GM21576 (cell line): ENCODE measurements around the gene GPX1.
A peak's percentile ranks its signal among the peaks of the same experiment; 100 is the strongest.
"Not testable (repeated sequence)": the region's sequence is repeated elsewhere in the genome, so short reads cannot be mapped to it uniquely, and the experiment has no call there.

Experiments
- ATAC-seq: cut with Tn5 transposase; IDR thresholded peaks from one replicate; pipeline ENCODE4 v1.9.1; 2021; ENCODE audit warnings: mild to moderate bottlenecking, moderate library complexity; ENCODE audit not compliant: unreplicated experiment

The GPX1 gene

GRCh38 chr3:49358884-49359225, 702 bp upstream of the GPX1 start:
- no peak for ATAC-seq

- ATAC-seq = peak; percentile 10
Measured at GRCh38 chr3:49357443-49358216, 523 bp downstream of the GPX1 start.

DNA sequence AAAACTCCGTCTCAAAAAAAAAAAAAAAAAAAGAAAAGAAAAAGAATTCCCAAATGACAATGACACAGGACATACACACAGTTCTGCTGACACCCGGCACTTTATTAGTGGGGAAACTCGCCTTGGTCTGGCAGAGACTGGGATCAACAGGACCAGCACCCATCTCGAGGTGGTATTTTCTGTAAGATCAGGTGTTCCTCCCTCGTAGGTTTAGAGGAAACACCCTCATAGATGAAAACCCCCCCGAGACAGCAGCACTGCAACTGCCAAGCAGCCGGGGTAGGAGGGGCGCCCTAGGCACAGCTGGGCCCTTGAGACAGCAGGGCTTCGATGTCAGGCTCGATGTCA, 1.1 kb downstream of the GPX1 start:
- ATAC-seq = not testable (repeated sequence)

GRCh38 chr3:49352890-49353421, 5.2 kb downstream of the GPX1 start:
- no peak for ATAC-seq

GRCh38 chr3:49352281-49352680, 5.9 kb downstream of the GPX1 start:
- no peak for ATAC-seq

DNA sequence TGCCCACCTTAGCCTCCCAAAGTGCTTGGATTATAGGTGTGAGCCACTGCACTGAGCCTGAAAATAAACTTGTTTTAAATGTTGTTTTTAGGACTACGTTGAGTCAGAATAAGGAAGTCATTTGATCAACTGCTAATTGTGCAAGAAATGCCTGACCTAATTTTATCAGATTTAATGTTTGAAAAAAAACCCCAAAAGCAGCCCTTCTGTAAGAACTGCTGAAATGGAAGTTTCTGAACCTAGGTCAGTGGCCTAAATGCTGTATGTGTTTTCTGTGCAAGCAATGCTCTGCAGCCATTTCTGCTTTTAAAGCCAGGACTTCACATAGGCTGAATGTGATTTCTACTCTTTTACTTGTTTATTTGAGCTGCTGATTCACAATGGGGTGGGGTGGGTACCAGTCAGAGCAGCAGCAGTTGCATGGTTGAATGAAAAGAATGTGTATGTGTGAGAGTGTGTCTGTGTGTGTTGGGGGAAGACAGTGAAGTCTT, 6.6 kb downstream of the GPX1 start:
- no peak for ATAC-seq

DNA sequence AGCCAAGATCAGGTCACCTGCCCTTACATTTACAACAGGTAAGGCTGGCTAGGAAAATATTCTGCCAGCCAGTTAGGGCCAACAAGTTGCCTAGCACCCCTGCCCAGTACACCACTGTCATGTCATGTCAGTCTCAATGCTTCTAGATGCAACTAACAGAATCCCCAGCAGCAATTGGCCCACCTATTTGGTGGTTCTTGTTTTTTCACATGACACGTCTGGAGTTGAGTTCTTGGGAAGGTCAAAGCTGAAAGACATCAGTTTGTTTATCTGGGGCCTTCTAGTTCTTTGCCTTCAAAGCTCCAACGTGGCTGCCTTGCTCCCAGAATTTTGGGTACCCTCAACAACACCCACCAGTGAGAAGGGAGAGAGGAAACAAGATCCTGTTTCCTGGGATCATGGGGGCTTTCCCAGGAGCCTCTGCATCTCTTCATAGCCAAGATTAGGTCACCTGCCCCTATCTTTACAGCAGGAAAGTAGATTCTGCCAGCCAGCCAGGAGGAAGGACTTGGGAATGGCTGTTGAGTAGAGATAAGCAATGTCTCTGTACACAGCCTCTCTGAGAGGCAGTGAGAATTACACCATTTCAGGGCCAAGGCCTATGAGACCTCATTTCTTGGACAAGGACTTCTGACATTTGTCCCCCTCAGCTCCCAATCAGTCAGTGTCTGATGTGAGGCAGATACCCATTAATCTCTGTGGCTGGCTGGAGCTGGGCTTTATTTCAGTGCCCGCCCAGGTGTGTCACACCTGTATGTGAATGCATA, 8.6 kb downstream of the GPX1 start:
- no peak for ATAC-seq

DNA sequence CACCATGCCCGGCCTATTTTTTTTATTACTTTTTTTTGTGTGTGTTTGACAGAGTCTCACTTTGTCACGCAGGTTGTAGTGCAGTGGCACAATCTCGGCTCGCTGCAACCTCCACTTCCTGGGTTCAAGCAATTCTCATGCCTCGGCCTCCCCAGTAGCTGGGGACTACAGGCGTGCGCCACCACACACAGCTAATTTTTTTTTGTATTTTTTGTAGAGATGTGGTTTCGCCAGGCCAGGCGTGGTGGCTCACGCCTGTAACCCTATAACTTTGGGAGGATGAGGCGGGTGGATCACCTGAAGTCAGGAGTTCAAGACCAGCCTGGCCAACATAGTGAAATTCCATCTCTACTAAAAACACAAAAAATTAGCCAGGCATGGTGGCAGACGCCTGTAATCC, 9.8 kb downstream of the GPX1 start:
- not testable (repeated sequence) for ATAC-seq

GRCh38 chr3:49346797-49347251, 11.3 kb downstream of the GPX1 start:
- no peak for ATAC-seq

GRCh38 chr3:49343163-49343562, 15.0 kb downstream of the GPX1 start:
- no peak for ATAC-seq

GRCh38 chr3:49341996-49342395, 16.2 kb downstream of the GPX1 start:
- ATAC-seq = no peak

DNA sequence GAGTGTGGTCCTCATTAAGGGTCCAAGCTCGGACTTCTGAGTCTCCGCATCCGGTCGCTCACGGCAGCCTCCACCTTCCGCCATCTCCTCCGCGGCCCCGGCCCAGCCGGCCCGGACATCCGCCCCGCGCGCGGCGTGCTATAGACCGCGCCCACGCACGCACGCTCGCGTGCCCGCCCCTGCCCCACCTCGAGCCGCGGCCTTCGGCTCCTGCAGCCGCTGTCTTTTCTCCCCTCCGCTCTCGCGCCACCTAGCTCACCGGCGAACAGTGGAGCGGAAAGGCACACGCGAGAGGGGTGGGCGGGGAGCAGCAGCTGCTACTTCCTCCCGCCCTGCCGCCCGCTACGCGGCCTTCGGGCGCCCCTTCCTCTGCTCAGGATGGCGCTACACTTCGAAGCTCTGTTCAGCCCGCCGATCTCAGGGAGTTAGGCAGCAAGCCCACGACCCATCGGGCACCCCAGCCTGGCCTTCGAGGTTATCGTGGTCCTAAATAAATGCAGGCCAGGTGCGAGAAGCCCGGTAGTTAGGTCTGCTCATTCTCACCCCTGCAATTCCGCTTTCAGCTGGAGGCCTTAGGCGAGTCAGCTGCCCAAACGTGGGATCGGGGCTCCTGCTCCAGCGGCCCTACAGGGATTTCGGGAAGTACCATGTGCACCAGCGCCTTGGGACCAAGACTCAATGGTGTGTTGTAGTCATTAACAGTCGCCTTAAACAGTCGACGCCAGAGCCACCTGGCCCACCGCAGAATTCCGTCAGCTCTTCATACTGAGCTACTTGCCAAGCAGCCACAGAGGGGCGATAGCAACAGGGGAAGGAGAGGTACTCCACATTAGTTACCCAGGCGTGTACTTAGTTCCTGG, 18.0 kb downstream of the GPX1 start, which contains the start of gene USP4:
Gene USP4, minus strand, starts transcription at position 113 of the 860 bp plus-strand sequence. Its CDS starts 29 bp downstream, at position 84.
- ATAC-seq = peak; percentile 82

DNA sequence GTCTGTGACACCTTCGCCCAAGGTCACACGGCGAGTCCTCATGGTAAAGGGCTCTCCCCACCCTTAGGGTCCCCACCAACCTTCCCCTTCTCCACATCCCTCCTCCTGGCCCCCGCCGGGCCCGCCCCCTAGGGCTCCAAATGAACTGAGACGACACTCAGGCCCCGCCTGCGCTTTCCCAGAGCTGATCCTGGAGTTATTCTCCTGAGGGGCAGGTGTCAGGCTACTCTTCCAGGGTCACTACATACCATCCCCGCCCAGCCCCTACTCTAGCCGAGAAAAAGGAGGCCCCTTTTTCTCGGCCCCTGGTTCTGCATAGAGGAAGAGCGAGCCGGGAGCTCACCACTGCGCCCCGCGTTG, 18.6 kb downstream of the GPX1 start:
- ATAC-seq = no peak

DNA sequence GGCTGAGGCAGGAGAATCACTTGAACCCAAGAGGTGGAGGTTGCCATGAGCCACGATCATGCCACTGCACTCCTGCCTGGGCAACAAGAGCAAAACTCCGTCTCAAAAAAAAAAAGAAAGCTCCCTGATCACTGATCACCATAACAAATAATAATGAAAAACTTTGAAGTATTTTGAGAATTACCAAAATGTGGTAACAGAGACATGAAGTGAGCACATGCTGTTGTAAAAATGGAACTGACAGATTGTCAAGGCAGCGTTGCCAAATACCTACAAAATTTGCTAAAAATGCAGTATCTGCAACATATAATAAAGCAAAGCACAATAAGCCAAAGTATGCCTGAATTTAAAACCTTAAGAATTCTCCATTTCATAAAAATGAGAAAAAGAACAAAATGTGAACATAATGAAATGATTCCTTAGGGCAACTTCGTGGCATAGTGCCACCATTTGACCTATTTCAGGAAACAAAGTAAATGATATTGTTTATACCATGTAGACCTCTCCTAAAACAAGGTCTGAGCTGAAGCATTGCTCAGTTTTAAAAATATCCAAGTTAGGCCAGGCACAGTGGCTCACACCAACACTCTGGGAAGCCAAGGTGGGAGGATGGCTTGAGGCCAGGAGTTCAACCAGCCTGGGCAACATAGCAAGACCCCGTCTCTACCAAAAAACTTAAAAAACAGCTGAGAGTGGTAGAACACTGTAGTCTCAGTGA, 24.1 kb downstream of the GPX1 start:
- ATAC-seq = no peak

DNA sequence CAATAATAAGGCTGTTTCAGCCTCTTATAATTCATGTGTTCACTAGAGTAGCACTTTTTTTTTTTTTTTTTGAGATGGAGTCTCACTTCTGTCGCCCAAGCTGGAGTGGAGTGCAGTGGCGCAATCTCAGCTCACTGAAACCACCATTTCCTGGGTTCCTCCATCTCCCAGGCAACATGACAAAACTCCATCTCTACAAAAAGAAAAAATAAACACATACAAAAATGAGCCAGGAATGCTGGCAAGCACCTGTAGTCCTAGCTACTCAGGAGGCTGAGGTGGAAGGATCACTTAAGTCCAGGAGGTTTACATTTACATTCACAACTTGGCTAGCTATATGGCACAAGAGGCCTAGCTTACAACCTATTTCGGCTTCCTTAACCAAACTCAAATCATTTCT, 25.1 kb downstream of the GPX1 start:
- no peak for ATAC-seq

- no peak for ATAC-seq
Measured at GRCh38 chr3:49329186-49329585, 29.0 kb downstream of the GPX1 start.

DNA sequence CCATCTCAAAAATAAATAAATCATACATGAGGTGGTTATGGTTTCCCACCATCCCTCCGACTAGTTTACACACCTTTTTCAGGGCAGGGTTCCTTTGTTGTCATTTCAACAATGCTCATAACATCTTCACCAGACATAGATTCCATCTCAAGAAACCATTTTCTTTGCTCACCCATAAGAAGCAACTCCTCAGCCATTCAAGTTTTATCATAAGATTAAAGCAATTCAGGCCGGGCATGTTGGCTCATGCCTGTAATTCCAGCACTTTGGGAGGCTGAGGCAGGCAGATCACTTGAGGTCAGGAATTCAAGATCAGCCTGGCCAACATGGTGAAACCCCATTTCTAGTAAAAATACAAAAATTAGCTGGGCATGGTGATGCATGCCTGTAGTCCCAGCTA, 29.8 kb downstream of the GPX1 start:
- ATAC-seq = not testable (repeated sequence)

DNA sequence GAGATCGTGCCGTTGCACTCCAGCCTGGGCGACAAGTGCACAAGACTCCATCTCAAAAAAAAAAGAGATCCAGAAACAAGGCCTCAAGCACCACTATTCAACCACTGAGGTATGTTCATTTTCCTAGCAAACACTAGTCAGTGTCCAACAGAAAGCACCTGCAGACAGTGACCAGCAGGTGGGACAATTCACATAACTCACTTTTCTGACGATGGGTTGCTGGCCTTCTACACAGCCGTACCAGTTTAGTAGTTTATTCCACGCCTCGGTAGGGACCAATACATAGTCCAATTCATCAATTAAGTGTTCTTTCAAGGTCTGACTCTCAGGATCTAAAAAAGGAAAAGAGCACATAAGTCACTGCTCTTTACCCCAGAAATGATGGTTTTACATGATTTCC, 30.7 kb downstream of the GPX1 start:
- no peak for ATAC-seq

- ATAC-seq = no peak
Measured at GRCh38 chr3:49324768-49325167, 33.4 kb downstream of the GPX1 start.

GRCh38 chr3:49316696-49317457, 41.3 kb downstream of the GPX1 start:
- ATAC-seq = no peak
